IPS-NIHi7 (cell line): Measurements from ENCODE around the gene KRT78.
"Not testable (repeated sequence)": the region's sequence is repeated elsewhere in the genome, so short reads cannot be mapped to it uniquely, and the experiment has no call there.

Experiments used
- DNase-seq: peaks from one replicate; pipeline ENCODE4 v3.0.0; 2012; ENCODE audit warnings: mixed read lengths; ENCODE audit errors: extremely low spot score

Gene KRT78, protein sequence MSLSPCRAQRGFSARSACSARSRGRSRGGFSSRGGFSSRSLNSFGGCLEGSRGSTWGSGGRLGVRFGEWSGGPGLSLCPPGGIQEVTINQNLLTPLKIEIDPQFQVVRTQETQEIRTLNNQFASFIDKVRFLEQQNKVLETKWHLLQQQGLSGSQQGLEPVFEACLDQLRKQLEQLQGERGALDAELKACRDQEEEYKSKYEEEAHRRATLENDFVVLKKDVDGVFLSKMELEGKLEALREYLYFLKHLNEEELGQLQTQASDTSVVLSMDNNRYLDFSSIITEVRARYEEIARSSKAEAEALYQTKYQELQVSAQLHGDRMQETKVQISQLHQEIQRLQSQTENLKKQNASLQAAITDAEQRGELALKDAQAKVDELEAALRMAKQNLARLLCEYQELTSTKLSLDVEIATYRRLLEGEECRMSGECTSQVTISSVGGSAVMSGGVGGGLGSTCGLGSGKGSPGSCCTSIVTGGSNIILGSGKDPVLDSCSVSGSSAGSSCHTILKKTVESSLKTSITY

DNA sequence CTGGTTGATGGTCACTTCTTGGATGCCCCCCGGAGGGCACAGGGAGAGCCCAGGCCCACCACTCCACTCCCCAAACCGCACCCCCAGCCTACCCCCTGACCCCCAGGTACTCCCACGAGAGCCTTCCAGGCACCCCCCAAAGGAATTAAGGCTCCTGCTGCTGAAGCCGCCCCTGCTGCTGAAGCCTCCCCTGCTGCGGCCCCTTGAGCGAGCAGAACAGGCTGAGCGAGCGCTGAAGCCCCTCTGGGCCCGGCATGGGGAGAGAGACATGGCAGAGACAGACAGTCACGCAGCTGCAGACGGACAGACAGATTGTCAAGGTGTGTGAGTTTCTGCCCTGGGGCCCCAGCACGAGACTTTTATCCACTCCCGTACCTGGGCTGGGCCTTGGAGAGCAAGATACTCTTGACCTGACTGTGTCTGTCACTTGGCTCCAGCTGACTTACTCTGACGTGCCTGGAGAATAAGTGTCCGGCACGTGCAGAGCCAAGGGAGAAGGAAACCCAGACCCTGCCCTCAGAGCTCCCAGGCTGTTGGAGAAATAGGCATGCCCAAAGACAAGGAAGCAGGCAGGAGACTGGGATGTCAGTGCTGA is at the start of gene KRT78:
Gene KRT78, minus strand, starts transcription at position 334 of the 595 bp plus-strand sequence. Its CDS starts 64 bp downstream, at position 270.
- no peak for DNase-seq

DNA sequence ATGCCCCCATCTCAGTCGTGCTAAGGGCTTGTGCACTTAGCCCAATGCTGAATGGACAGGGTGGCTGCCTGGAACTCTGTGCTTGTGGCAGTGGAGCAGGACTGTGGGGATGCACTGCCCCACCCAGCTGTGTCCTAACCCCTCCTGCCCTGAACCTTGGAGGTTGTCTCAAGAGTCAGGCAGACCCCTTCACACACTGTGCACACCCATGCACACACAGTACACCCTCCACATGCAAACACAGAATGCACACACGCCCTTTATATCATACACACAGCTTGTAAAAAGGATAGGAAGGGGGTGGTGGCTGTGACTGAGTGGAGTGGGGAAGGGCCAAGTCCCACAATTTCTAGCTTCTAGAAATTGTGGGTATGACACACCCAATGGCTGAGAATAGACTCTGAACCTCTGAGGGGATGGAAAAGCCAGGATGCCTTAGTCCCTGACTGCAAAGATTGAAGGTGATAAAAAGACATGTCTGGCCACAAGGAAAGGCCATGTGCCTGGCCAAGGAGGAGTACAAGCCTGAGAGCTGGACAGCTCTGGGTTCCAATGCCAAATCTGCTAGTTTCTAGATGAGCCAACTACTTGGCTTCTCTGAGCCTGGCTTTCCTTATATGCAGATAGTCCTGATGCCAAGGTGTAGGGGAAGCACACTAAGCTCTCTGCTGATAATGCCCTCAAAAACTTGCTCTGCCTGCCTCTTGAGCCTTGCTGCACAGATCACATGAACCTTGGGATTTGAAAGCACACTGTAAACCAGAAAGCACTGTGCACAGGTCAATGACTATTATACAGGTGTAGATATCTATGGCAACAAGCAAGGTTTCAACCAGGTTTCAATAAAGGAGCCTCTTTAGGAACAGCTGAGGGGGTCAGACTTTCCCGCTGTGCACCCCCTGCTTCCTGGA is 47.7 kb upstream of the KRT78 start:
- no peak for DNase-seq

DNA sequence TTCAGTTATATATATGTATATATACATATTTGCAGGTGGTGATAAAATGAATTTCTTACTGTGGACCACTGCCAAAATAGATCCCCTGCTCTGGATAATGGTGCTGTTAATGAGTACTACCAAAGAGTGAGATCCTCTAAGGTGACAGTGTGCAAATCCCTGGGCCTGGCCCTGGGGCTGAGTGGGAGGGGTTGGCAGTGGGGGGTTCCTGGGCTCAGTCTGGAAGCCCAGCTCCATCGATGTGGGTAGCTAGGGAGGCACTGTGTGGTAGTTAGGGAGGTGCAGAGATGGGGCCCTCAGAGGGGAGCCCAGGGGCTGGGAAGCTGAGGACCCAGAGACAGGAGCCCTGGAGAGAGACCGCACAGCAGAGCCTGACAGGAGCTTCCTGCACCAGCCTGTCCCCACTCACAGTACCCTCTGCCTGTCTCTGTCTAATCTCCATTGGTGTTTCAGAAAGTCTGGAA is 47.0 kb upstream of the KRT78 start:
- DNase-seq: no peak

DNA sequence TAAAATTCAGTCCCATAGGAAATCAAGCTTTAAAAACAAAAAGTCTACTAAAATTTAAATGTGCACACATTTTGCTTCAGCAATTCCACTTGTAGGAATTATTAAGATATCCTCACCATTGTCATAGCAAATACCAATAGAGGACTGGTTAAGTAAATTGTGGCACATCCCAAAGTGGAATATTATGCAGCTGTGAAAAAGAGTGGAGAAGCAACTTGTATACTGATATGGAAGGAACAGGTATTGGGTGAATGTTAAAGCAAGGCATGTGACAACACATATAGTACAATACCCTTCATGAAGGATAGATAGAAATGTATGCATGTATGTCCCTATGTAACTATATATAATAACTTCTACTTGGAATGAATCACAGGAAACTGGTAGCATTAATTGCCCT is 44.2 kb upstream of the KRT78 start:
- no peak for DNase-seq

DNA sequence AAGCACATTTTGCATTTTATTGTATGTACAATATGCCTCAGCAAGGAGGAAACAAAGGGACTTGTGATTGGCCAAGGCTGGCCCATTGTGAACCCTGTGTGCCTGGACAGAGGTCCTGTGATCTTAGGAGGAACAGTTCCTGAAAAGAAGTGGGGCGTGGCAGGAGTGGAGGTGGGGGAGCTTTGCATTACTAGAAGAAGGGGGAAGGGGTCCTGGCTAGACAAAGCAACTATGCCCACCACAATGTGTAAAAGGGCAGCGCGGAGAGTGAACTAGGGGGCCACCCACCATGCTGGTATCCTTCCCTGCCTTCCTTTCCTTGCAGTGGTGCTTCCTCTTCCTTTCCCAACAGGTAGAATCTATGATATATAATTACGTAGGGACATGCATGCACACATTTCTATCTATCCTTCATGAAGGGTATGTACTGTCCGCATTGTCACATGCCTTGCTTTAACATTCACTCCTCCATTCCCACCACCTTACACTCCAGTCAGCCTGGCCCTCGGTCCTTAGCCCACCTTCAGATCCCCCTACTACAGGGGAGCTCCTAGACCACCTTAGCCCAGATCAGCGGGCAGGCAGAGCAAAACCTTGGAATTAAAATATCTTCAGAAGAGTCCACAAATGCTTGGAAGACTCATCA is 43.5 kb upstream of the KRT78 start:
- no peak for DNase-seq

DNA sequence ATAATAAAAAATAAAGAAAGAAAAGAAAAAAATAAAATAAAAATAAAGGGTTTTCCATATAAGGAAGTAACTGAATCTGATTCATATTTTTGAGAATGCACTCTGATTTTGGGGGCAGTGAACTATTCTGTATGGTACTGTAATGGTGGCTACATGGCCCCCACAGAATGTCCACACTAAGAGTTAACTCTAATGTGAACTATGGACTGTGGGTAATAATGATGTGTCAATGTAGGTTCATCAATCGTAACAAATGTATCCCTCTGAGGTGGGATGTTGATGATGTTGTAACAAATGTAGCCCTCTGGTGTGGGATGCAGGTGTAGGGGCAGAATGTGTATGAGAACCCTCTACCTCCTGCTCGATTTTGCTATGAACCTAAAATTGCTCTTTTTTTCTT is 42.2 kb upstream of the KRT78 start:
- DNase-seq: no peak

DNA sequence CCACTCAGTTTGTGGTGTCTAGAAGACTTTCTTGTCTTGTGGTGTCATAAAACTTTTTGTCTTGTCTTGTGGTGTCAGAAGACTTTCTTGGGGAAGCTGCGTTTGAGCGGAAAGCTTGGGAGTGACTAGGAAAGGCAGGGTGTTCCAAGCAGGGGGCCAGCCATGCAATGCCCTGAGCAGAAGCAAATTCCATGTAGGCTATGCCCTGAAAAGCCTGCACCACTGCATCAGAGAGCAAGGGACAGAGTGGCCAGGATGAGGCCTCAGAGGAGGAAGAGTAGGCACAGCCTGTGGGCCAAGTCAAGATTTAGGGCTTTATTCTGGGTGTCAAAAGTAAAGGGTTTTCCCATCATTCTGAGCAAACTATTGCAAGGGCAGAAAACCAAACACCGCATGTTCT is 41.6 kb upstream of the KRT78 start:
- DNase-seq: no peak

DNA sequence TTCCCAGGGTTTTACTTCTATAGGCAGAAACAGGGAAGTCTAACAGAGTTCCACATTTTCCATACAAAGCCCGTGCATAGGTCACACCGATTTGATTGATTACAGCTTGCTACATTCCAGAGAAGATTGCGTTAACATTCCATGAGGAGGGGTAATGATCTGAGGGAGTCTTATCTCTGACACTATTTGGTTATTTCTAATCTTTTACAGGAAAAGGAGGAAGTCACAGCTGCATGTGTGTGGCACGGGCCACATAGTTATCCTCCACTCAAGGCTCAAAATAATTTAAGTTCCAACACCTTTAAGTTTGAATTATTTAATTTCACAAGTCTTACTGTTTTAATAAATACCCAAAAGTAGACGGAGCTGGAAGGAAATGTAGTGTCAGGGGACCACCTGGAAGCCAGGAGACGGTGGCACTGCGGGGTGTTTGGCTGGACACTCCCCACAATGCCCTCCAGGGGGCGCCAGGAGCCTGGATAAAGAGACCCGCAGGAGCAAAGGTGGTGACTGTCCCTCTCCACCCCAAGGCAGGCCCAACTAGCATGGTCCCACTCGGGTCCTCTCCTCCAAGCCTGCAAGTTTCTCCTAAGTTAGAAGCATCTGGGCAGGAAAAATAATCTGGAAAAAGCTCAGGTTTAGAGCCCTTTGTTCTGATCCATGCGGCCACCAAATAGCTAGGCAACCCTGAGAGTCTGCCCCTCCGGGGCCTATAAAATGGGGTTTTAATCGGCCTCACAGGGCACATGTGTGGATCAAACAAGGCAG is 35.9 kb upstream of the KRT78 start:
- peak; percentile 88 for DNase-seq

DNA sequence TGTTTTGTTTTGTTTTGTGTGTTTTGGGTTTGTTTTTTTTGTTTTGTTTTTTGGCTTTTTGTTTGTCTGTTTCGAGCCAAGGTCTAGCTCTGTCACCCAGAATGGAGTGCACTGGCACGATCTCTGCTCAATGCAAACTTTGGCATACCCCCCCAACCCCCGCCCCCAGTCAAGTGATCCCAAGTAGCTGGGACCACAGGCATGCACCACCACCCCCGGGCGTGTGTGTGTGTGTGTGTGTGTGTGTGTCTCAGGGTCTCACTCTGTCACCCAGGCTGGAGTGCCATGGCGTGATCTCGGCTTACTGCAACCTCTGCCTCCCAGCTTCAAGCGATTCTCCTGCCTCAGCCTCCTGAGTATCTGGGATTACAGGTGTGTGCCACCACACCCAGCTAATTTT is 31.7 kb upstream of the KRT78 start:
- DNase-seq: not testable (repeated sequence)

DNA sequence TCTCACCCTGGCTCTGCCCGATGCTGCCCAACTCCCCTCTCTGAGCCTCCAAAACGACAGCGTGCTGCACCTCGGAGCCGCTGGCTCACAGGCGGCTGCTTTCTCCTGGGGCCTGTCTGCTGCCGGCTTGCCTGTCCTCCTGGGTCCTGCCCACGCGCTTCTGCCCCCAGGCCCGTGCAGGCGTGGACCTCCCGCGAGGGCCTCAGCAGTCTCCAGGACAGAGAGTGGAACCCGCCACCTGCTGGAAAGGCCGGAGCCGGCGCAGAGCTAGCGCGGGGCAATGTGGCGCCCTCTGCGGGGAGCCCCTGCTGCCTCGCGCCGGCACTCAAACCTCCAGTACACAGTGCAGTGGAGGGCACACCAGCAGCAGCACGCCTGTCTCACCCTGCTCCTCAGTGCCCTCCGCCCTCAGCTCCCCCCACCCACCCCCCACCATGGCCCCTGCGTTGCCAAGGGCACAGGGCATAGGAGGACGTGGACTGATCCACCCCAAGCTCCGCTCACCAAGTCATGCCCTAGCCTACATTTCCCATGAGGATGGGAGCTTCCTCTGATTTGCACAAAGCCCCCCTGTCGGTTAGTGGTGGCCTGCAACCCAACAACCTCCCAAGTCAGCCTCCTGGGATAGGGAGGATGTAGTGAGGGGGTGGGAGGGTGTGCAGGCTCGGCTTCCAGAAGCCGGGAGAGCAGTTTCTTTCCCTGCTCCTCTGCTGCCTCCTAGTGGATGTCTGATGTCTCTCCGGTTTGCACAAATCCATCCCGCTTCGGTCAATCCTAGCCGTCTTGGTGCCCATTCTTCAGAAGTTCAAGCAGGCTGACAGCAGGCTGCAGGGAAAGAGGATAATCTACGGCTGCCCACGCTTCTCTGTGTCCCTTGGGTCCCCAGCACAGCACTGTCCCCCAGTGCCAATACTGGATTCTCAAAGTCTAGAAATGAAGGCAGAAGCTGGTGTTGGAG is 30.9 kb upstream of the KRT78 start:
- peak; percentile 84 for DNase-seq

DNA sequence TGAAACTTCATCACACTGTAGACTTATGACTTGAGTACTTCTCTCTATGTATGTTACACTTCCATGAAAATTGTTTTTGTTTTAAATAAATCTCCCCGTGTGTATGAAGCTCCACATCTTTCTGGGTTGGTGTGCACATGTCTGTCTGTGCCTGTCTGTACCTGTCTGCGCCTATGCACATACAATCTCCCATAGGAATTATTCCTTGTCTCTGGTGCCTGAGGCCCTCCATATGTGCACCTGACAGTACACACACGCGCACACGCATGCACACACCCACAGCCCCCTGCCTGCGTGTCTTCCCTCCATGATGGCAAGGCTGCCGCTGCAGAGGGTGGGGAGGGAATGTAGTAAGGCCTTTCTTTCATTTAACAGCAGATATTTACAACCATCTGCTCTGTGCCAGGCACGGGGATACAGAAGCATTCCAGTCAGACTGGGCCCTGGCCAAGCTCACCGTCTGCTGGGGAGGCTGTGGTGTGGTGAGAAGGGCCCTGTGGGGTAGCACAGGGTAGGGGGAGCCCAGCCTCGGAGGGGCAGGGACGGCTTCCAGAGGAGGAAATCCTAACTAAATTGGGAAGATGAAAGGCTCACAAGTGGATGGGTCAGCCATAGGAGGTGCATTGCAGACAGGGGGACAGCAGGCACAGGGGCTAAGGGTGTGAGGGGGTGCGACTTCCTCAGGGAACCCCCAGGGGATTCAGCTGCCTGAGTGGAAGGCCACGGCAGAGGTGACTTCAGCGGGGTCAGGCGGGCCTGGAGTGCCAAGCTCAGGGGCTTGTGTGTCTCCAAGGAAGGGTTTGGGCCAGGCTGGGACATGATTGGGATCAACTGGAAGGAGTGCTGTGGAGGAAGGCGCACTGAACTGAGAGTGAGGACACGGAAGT is 30.0 kb upstream of the KRT78 start:
- no peak for DNase-seq

DNA sequence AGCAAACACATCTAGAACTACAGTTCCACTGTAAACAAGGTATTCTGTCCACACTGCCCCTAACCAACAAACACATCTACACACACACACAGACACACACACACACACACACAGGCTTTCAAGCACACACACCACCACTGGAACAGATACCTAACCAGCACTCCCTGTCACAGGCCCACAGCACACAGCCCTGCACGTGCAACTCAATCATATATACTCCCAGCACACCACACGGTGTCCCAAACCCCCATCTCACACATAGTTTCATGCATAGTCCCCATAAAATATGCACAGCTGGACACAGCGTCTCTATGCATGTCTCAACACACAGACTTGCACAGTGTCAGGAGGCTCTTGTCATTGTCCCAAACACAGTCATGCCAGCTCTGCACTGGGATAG is 28.4 kb upstream of the KRT78 start:
- DNase-seq: no peak

DNA sequence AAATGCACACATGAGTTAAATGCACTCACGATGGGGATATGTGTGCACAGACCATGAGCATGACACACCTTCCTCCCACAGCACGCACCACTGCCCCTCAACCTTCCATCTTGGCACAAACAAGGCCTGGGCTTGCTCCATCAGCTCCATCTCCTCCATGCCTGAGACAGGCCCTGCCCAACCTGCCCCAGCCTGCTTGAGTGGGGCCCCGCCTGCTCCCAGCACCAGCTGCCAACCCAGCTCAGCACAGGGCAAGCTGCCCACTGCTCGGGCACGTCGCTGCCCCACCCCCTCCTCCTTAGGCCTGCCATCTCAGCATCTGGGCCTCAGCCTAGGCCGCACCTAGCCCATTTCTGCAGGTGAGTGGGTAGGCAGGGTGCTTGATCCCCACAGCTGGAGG is 27.6 kb upstream of the KRT78 start:
- DNase-seq: no peak

DNA sequence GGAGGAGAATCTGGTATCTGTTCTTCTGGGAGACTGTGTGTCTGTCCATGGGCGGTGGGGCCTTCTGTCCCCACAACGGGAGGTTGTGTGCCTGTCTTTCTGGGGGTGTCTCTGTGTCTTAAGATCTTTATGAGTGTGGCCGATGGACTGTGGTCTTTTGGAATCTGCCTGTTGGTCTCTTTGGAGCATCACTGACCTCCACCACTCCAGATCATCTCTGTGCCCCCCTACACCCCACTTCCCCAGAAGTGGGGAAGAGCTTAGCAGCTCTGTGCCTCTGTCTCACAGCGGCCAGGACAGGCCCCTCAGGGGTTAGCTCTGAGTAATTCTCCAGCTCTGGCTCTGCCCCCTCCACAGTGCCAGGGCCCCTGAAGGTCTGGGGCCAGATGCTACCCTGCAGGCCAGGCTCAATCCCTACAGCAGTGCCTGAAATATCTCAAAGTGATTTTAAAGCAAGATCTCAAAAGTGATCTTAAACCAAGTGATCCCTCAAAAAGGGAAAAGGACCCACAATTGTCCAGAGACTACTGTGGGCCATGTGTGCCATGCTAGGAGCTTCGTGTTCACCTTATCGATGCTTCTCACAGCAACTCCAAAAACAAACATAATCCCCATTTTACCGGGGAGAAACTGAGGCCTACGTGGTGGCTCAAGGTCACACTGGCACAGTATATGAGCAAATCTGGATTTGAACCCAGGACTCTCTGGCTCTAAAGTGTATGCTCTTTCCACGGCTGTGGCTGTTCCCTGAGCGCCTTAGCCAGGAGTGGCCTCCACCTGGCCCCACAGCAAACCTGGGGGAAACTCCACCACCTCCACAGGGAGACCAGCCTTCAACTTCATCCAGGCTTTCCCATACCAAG is 26.0 kb upstream of the KRT78 start:
- DNase-seq: no peak

DNA sequence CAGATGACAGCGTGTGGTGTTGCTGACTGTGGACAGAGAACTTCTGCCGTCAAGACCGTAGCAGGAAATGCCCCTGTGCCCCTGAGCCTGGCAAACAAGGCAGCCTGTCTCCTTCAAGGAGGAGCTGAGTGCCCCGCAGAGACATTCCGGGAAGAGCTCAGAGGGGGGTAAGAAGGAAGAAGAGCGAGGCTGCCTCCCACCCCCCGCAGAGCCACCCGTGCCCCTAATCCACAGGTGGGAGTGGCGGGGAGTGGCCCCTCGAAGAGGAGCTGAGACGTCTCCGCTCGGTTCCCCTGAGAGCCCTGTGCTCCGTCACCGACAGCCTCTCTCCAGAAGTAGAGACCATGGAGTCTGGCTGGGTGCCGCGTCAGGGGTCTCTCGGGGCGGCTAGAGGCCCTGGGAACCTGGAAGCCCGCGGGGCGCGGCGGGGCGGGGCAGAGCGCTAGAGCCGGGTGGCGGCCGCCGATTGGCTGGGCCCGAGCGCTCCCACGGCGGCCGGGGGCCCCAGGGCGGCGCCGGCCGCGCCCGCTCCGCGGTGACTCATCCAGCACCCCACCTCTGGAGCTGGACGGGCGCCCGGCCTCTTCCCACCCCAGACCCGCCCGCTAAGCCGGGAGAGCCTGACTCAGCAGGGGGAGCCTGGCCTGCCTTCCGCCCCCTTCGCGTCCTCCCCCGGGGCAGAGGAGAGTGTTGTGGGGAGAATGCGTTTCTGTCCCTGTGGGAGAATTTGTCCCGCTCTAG is 25.2 kb upstream of the KRT78 start:
- peak; percentile 78 for DNase-seq

DNA sequence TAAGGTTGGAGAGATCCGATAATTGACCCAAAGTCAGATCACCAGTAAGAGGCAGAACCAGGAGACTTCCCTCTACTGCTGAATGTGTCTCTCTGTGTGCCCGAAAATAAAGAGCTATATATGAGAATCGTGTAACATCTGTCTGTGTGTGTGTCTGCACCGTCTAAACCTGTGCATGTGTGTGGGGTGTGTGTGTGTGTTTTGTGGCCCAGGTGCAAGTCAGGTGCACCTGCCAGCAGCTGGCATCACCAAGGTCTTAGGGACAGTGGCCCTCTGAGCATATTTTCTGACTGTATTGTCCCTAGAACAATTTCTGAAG is 24.7 kb upstream of the KRT78 start:
- DNase-seq: no peak
